HG02852 (cell line): ENCODE results near the gene EYA2.
"Not testable (repeated sequence)": the region's sequence is repeated elsewhere in the genome, so short reads cannot be mapped to it uniquely, and the experiment has no call there.

Experiments
- ATAC-seq: cut with Tn5 transposase; IDR thresholded peaks from one replicate; pipeline ENCODE4 v1.9.1; 2021; ENCODE audit warnings: mild to moderate bottlenecking, moderate library complexity; ENCODE audit not compliant: unreplicated experiment

EYA2 gene

GRCh38 chr20:46894579-46894958, at the start of gene EYA2:
Gene EYA2 (plus strand): TSS chr20:46894843. CDS start chr20:46990011, 95,168 bp downstream.
- ATAC-seq = no peak

GRCh38 chr20:46844965-46845364, 49.7 kb upstream of the EYA2 start:
- no peak for ATAC-seq

GRCh38 chr20:46849269-46849668, 45.4 kb upstream of the EYA2 start:
- no peak for ATAC-seq

- ATAC-seq = no peak
Measured at GRCh38 chr20:46849751-46850150, 44.9 kb upstream of the EYA2 start.

- no peak for ATAC-seq
Measured at GRCh38 chr20:46850416-46850815, 44.2 kb upstream of the EYA2 start.

- no peak for ATAC-seq
Measured at GRCh38 chr20:46850896-46851295, 43.7 kb upstream of the EYA2 start.

GRCh38 chr20:46851746-46852145, 42.9 kb upstream of the EYA2 start:
- ATAC-seq = no peak

GRCh38 chr20:46852313-46852712, 42.3 kb upstream of the EYA2 start:
- ATAC-seq = no peak

- ATAC-seq = no peak
Measured at GRCh38 chr20:46853926-46854325, 40.7 kb upstream of the EYA2 start.

GRCh38 chr20:46857061-46857831, 37.4 kb upstream of the EYA2 start:
- ATAC-seq = no peak

- no peak for ATAC-seq
Measured at GRCh38 chr20:46865824-46866223, 28.8 kb upstream of the EYA2 start.

- no peak for ATAC-seq
Measured at GRCh38 chr20:46870041-46870440, 24.6 kb upstream of the EYA2 start.

- no peak for ATAC-seq
Measured at GRCh38 chr20:46872328-46873211, 22.1 kb upstream of the EYA2 start.

- no peak for ATAC-seq
Measured at GRCh38 chr20:46875059-46875458, 19.6 kb upstream of the EYA2 start.

- no peak for ATAC-seq
Measured at GRCh38 chr20:46879386-46879785, 15.3 kb upstream of the EYA2 start.

- not testable (repeated sequence) for ATAC-seq
Measured at GRCh38 chr20:46879963-46880362, 14.7 kb upstream of the EYA2 start.

GRCh38 chr20:46883892-46884291, 10.8 kb upstream of the EYA2 start:
- ATAC-seq = no peak

- ATAC-seq = no peak
Measured at GRCh38 chr20:46890682-46891081, 4.0 kb upstream of the EYA2 start.

- ATAC-seq = no peak
Measured at GRCh38 chr20:46893051-46893450, 1.6 kb upstream of the EYA2 start.

- no peak for ATAC-seq
Measured at GRCh38 chr20:46893877-46894578, 615 bp upstream of the EYA2 start.
